H1 (cell line): ENCODE measurements around the gene PPFIA2. TPM values are rescaled to one million over a fixed set of nuclear protein-coding genes. Genes with fewer than 3 reads are reported as not detected.

Source experiments
- ASH2L ChIP-seq: fragments of 200-600, 300-600 bp; sonication (generic); IDR thresholded peaks from one replicate; pipeline ENCODE4 v1.7.1; 2017; ENCODE audit warnings: low read length
- EZH2 ChIP-seq: fragments of 200-600 bp; sonication (generic); IDR thresholded peaks from 2 replicates; pipeline ENCODE4 v1.7.1; 2012; ENCODE audit warnings: low read depth, mild to moderate bottlenecking, moderate library complexity, low read length, inconsistent platforms; ENCODE audit not compliant: severe bottlenecking
- FOSL1 ChIP-seq: IDR thresholded peaks from 2 replicates; pipeline ENCODE4 v1.6.1; 2011; ENCODE audit warnings: mild to moderate bottlenecking, low read depth, low read length, moderate library complexity; ENCODE audit not compliant: insufficient read depth
- polyA plus RNA-seq, 7 experiments: library from polyadenylated mRNA; depleted of rRNA in 3 of 7; stranded (reverse) in 5 of 7; unstranded in 2 of 7; fragments of >200 nt in 5 of 7; fragments of 200-250 nt in 2 of 7; gene quantifications; 1 replicate in 5 of 7; 2 replicates in 1 of 7; 4 replicates in 1 of 7; pipeline versions ENCODE4 v1.2.1 to v1.2.3, GENCODE V29; 2011 to 2013; ENCODE audit warnings: missing spikeins in 2 of 7, mixed read lengths in 2 of 7
- total RNA-seq: library from RNA; stranded (reverse); fragmentation: NEBNext Ultra II Directional; extraction: Animal tissue kit (Norgen Biotek cat#: 25700); gene quantifications from 2 replicates; pipeline ENCODE4 v1.2.1, GENCODE V29; 2021

The PPFIA2 gene
- total and polyA plus RNA-seq, 2 of the 8 experiments (the other 6 are each of a cell fraction or from before 2014, with no cell fraction given), result 1.2 to 1.8 TPM

DNA sequence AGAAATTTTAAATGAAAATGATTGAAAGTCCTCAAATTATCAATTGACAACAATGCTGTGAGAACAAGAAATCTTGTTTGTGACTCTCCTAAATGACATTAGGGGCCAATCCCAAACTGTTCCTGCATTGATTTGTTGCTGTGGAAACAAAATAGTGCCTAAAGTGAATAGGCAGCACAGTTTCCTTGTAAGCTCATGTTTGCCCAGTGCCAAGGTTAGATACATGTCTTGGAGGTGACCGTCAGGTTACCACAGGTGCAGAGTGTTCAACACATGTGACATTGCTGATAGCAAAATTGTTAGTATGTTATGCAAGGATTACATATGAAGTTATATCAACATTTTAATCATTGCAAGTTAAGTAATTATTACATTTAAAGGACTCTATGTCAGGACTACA lies 388.7 kb downstream of the PPFIA2 start (continued):
- TF ChIP-seq ASH2L (no peak), FOSL1 (no peak), EZH2 (no peak)
